ENCODE measurements around the gene ISM2.

Gene ISM2

GRCh38 chr14:77511486-77512162 is 13.0 kb upstream of the ISM2 start:
- DNase-seq, result no peak
- no peak overlapping the region for H2AFZ ChIP-seq (ENCODE audit: low read depth, low read length)
- no peak for ATAC-seq (ENCODE audit: insufficient read depth, low read depth)
- no peak overlapping the region for H3K9ac ChIP-seq (ENCODE audit: low read depth, low read length)
- H4K20me1 ChIP-seq (ENCODE audit: insufficient read depth, low read length), result no peaks in the 10 kb centered on the region
- no peaks in the 10 kb centered on the region for H3K4me1 ChIP-seq (ENCODE audit: insufficient read depth, low read length)
- no peak overlapping the region for H3K27ac ChIP-seq (ENCODE audit: low read length)
- H3K79me2 ChIP-seq (ENCODE audit: insufficient read depth, low read length), result no peaks in the 10 kb centered on the region
- H3K9me3 ChIP-seq (ENCODE audit: insufficient read depth, low read length, severe bottlenecking), result no peaks in the 10 kb centered on the region
- peaks cover 26% of the 10 kb centered on the region for H3K36me3 ChIP-seq (ENCODE audit: insufficient read depth, low read length)
- H3K4me2 ChIP-seq (ENCODE audit: insufficient read depth, low read length), result no peak overlapping the region
- no peaks in the 10 kb centered on the region for H3K27me3 ChIP-seq (ENCODE audit: insufficient read depth, low read length, poor library complexity)
- no peak overlapping the region for H3K4me3 ChIP-seq (ENCODE audit: low read depth in 1 of 2, low read length in 2 of 2)
- no peak for TF ChIP-seq CTCF (IDR thresholded peaks at IDR 0.05; ENCODE audit: borderline replicate concordance, extremely low read depth, low read length, poor library complexity, severe bottlenecking)
- no peak for TF ChIP-seq EZH2 (IDR thresholded peaks at IDR 0.05; ENCODE audit: borderline replicate concordance, low read depth, low read length, severe bottlenecking)

GRCh38 chr14:77509366-77509765 is 10.8 kb upstream of the ISM2 start:
- no peaks in the 10 kb centered on the region for H3K27me3 ChIP-seq (ENCODE audit: insufficient read depth, low read length, poor library complexity)
- TF ChIP-seq EZH2 (IDR thresholded peaks at IDR 0.05; ENCODE audit: borderline replicate concordance, low read depth, low read length, severe bottlenecking), result no peak
- no peak for TF ChIP-seq CTCF (IDR thresholded peaks at IDR 0.05; ENCODE audit: borderline replicate concordance, extremely low read depth, low read length, poor library complexity, severe bottlenecking)

DNA sequence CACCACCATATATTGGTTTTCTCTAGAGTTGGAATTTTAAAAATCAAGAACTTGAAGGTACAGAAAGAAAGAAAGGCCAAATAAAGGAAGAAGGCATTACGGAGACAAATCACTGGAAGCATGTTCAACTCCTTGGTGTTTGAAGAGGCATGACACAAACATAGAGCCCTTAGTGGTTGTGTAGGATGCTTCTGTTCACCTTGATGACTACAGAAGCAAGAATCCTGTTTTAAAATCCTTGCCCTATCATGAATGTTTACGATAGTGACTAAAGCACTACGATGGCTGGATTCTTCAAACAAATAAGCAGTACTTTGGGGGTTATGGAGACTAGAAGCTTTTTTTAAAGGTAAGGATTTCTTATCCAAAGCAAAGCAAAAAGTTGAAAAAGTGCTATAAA is 10.3 kb upstream of the ISM2 start:
- Histone ChIP-seq H3K36me3 (ENCODE audit: insufficient read depth, low read length) (peaks cover 26% of the 10 kb centered on the region), H3K79me2 (ENCODE audit: insufficient read depth, low read length) (no peaks in the 10 kb centered on the region), H3K4me3 (ENCODE audit: low read depth in 1 of 2, low read length in 2 of 2) (no peak overlapping the region), H3K27me3 (ENCODE audit: insufficient read depth, low read length, poor library complexity) (no peaks in the 10 kb centered on the region), H3K9ac (ENCODE audit: low read depth, low read length) (no peak overlapping the region), H4K20me1 (ENCODE audit: insufficient read depth, low read length) (no peaks in the 10 kb centered on the region), H3K9me3 (ENCODE audit: insufficient read depth, low read length, severe bottlenecking) (no peaks in the 10 kb centered on the region), H3K27ac (ENCODE audit: low read length) (no peak overlapping the region), H3K4me2 (ENCODE audit: insufficient read depth, low read length) (no peak overlapping the region), H3K4me1 (ENCODE audit: insufficient read depth, low read length) (no peaks in the 10 kb centered on the region), H2AFZ (ENCODE audit: low read depth, low read length) (no peak overlapping the region)
- no peak for TF ChIP-seq CTCF (IDR thresholded peaks at IDR 0.05; ENCODE audit: borderline replicate concordance, extremely low read depth, low read length, poor library complexity, severe bottlenecking)
- no peak for TF ChIP-seq EZH2 (IDR thresholded peaks at IDR 0.05; ENCODE audit: borderline replicate concordance, low read depth, low read length, severe bottlenecking)
- no peak for ATAC-seq (ENCODE audit: insufficient read depth, low read depth)
- DNase-seq, result no peak

More at GRCh38 chr14:77509366-77509765, 10.8 kb upstream of the ISM2 start:
- Histone ChIP-seq H3K4me1 (ENCODE audit: insufficient read depth, low read length) (no peaks in the 10 kb centered on the region), H3K79me2 (ENCODE audit: insufficient read depth, low read length) (no peaks in the 10 kb centered on the region), H3K27ac (ENCODE audit: low read length) (no peak overlapping the region), H3K9ac (ENCODE audit: low read depth, low read length) (no peak overlapping the region), H3K4me3 (ENCODE audit: low read depth in 1 of 2, low read length in 2 of 2) (no peak overlapping the region), H3K9me3 (ENCODE audit: insufficient read depth, low read length, severe bottlenecking) (no peaks in the 10 kb centered on the region), H4K20me1 (ENCODE audit: insufficient read depth, low read length) (no peaks in the 10 kb centered on the region), H3K36me3 (ENCODE audit: insufficient read depth, low read length) (peaks cover 26% of the 10 kb centered on the region), H2AFZ (ENCODE audit: low read depth, low read length) (no peak overlapping the region), H3K4me2 (ENCODE audit: insufficient read depth, low read length) (no peak overlapping the region)
- ATAC-seq (ENCODE audit: insufficient read depth, low read depth) (no peak), DNase-seq (no peak)

All from DND-41 (cell line).